ENCODE results near the gene DDX39A. TPM values are rescaled to one million over a fixed set of nuclear protein-coding genes. Genes with fewer than 3 reads are reported as not detected.

DDX39A gene
- polyA plus RNA-seq, 1 of the 3 experiments (the other 2 are of a cell fraction): 88.8 TPM

GRCh38 chr19:14409146-14410023 lies 9.8 kb downstream of the DDX39A start:
- H2AFZ ChIP-seq (ENCODE audit: low read depth): no peak overlapping the region
- no peaks in the 10 kb centered on the region for H3K9me2 ChIP-seq
- TF ChIP-seq FOSL2 (IDR thresholded peaks at IDR 0.05; ENCODE audit: borderline replicate concordance, low read depth) (no peak), ELF1 (IDR thresholded peaks at IDR 0.05) (no peak), SMC3 (IDR thresholded peaks at IDR 0.05; ENCODE audit: low read depth, low read length) (no peak), FOXM1 (IDR thresholded peaks at IDR 0.05; ENCODE audit: low read depth) (no peak), POLR2AphosphoS5 (IDR thresholded peaks at IDR 0.05; ENCODE audit: low read depth, low read length) (no peak), EP300 (IDR thresholded peaks at IDR 0.05; ENCODE audit: borderline replicate concordance in 1 of 2, low read depth in 1 of 2, low read length in 1 of 2) (no peak), GABPA (IDR thresholded peaks at IDR 0.05; ENCODE audit: low read depth) (no peak)
- H3K36me3 ChIP-seq (replicated peaks in 1 of 2; ENCODE audit: control insufficient read depth in 1 of 2, insufficient read depth in 2 of 2, low read length in 1 of 2): peaks cover 19 to 52% of the 10 kb centered on the region in 2 experiments
- peaks cover 8 to 16% of the 10 kb centered on the region in 2 experiments; a peak in 2 of 4 replicates for H3K4me1 ChIP-seq (ENCODE audit: control insufficient read depth in 1 of 2, insufficient read depth in 2 of 2, low read depth in 1 of 2, low read length in 1 of 2)
- H3K4me3 ChIP-seq (ENCODE audit: low read depth in 2 of 2, low read length in 1 of 2): no peak overlapping the region
- peaks cover 36% of the 10 kb centered on the region for H3K79me2 ChIP-seq (ENCODE audit: insufficient read depth)
- ChIA-PET POLR2A (no interaction called here), CTCF (interaction anchor here (1.0 to 2.3 kb wide), 5 partner anchors 61 to 273 kb away, joined by 4 to 11 read pairs (median 7); partner anchors contain the start of gene ASF1B)
- H3K9me3 ChIP-seq: no peaks in the 10 kb centered on the region
- 95% methylated on average over 29 of the region's 38 CpGs for WGBS (ENCODE audit: low lambda C conversion rate)
- H3K27ac ChIP-seq (ENCODE audit: low read depth in 2 of 2, low read length in 1 of 2): no peak overlapping the region
- no peak for DNase-seq
- no peak overlapping the region for H3K9ac ChIP-seq
- H3F3A ChIP-seq (replicated peaks; ENCODE audit: insufficient read depth): peaks cover 16% of the 10 kb centered on the region
- no peak overlapping the region for H3K4me2 ChIP-seq
- H4K20me1 ChIP-seq (ENCODE audit: insufficient read depth): peaks cover 39% of the 10 kb centered on the region
- no peaks in the 10 kb centered on the region for H3K27me3 ChIP-seq (ENCODE audit: insufficient read depth)

- Histone ChIP-seq H3K27me3 (ENCODE audit: insufficient read depth) (no peaks in the 10 kb centered on the region), H4K20me1 (ENCODE audit: insufficient read depth) (peaks cover 33% of the 10 kb centered on the region), H3K79me2 (ENCODE audit: insufficient read depth) (peaks cover 28% of the 10 kb centered on the region), H3K9me2 (no peaks in the 10 kb centered on the region), H3K27ac (ENCODE audit: low read depth in 2 of 2, low read length in 1 of 2) (no peak overlapping the region), H3K4me2 (no peak overlapping the region), H3F3A (replicated peaks; ENCODE audit: insufficient read depth) (peaks cover 16% of the 10 kb centered on the region), H3K4me1 (ENCODE audit: control insufficient read depth in 1 of 2, insufficient read depth in 2 of 2, low read depth in 1 of 2, low read length in 1 of 2) (peaks cover 4 to 11% of the 10 kb centered on the region in 2 experiments; a peak in 2 of 4 replicates), H3K4me3 (ENCODE audit: low read depth in 2 of 2, low read length in 1 of 2) (no peak overlapping the region), H3K36me3 (replicated peaks in 1 of 2; ENCODE audit: control insufficient read depth in 1 of 2, insufficient read depth in 2 of 2, low read length in 1 of 2) (peaks cover 19 to 52% of the 10 kb centered on the region in 2 experiments), H3K9me3 (no peaks in the 10 kb centered on the region), H2AFZ (ENCODE audit: low read depth) (no peak overlapping the region), H3K9ac (no peak overlapping the region)
- whole genome bisulfite sequencing (ENCODE audit: low lambda C conversion rate): 92% methylated on average over 17 of the region's 20 CpGs
- no peak for TF ChIP-seq POLR2AphosphoS5 (IDR thresholded peaks at IDR 0.05; ENCODE audit: low read depth, low read length)
- no peak for TF ChIP-seq NRF1 (IDR thresholded peaks at IDR 0.05; ENCODE audit: low read depth, low read length)
- TF ChIP-seq FOXM1 (IDR thresholded peaks at IDR 0.05; ENCODE audit: low read depth): no peak
- no peak for TF ChIP-seq GABPA (IDR thresholded peaks at IDR 0.05; ENCODE audit: low read depth)
- TF ChIP-seq PBX3 (IDR thresholded peaks at IDR 0.05): no peak
- no peak for TF ChIP-seq RXRA (IDR thresholded peaks at IDR 0.05; ENCODE audit: borderline replicate concordance, low read depth)
- TF ChIP-seq TEAD4 (IDR thresholded peaks at IDR 0.05; ENCODE audit: borderline replicate concordance, insufficient read depth): no peak
- no peak for TF ChIP-seq FOSL2 (IDR thresholded peaks at IDR 0.05; ENCODE audit: borderline replicate concordance, low read depth)
- POLR2A ChIA-PET: no interaction called here
- CTCF ChIA-PET: interaction anchor here (1.6 to 2.3 kb wide), 2 partner anchors 60 to 272 kb away, joined by 5 to 10 read pairs; partner anchors contain the start of gene ASF1B
- DNase-seq: no peak
These were observed 10.5 kb downstream of the DDX39A start for GRCh38 chr19:14408491-14409145.
